Stomach smooth muscle (tissue), 2 donors: Measurements from ENCODE around the gene HPS4.
"Not testable (repeated sequence)": the region's sequence is repeated elsewhere in the genome, so short reads cannot be mapped to it uniquely, and the experiment has no call there.

Experiments used
- H3K27ac ChIP-seq: one replicate; pipeline ENCODE4 v1.7.0; 2013; ENCODE audit warnings: mild to moderate bottlenecking, low read length, inconsistent platforms
- H3K27me3 ChIP-seq, 2 donors: one replicate each; pipeline ENCODE4 v1.7.0; 2013; ENCODE audit warnings: low read length in 2 of 2; ENCODE audit not compliant: insufficient read depth in 2 of 2, control insufficient read depth in 1 of 2
- H3K36me3 ChIP-seq, 2 donors: one replicate each; pipeline ENCODE4 v1.7.0; 2013; ENCODE audit warnings: low read length in 2 of 2; ENCODE audit not compliant: control insufficient read depth in 2 of 2, insufficient read depth in 2 of 2
- H3K4me1 ChIP-seq: one replicate; pipeline ENCODE4 v1.7.0; 2013; ENCODE audit warnings: low read length; ENCODE audit not compliant: control insufficient read depth, insufficient read depth
- H3K4me3 ChIP-seq, 2 donors: one replicate each; pipeline ENCODE4 v1.7.0; 2013; ENCODE audit warnings: low read length in 2 of 2
- H3K9ac ChIP-seq, 2 donors: one replicate each; pipeline ENCODE4 v1.7.0; 2013; ENCODE audit warnings: low read length in 2 of 2, mild to moderate bottlenecking in 1 of 2
- H3K9me3 ChIP-seq, 2 donors: one replicate each; pipeline ENCODE4 v1.7.0; 2013; ENCODE audit warnings: low read length in 2 of 2; ENCODE audit not compliant: control insufficient read depth in 2 of 2
- donor health status: healthy.
- donor health status: Pancreatic carcinoma.

HPS4 gene

GRCh38 chr22:26410386-26410785 lies 73.2 kb downstream of the HPS4 start:
- Histone ChIP-seq H3K27me3 (peaks cover 0 to 8% of the 10 kb centered on the region in 2 donors), H3K36me3 (no peaks in the 10 kb centered on the region), H3K4me3 (no peak overlapping the region), H3K27ac (no peak overlapping the region), H3K9ac (no peak overlapping the region), H3K9me3 (no peaks in the 10 kb centered on the region), H3K4me1 (no peaks in the 10 kb centered on the region)

GRCh38 chr22:26409719-26410335 lies 73.8 kb downstream of the HPS4 start:
- H3K9me3 ChIP-seq = no peaks in the 10 kb centered on the region
- peaks cover 0 to 13% of the 10 kb centered on the region in 2 donors for H3K27me3 ChIP-seq
- H3K4me3 ChIP-seq = no peak overlapping the region
- no peaks in the 10 kb centered on the region for H3K36me3 ChIP-seq
- H3K4me1 ChIP-seq = no peaks in the 10 kb centered on the region
- no peak overlapping the region for H3K9ac ChIP-seq
- H3K27ac ChIP-seq = no peak overlapping the region

DNA sequence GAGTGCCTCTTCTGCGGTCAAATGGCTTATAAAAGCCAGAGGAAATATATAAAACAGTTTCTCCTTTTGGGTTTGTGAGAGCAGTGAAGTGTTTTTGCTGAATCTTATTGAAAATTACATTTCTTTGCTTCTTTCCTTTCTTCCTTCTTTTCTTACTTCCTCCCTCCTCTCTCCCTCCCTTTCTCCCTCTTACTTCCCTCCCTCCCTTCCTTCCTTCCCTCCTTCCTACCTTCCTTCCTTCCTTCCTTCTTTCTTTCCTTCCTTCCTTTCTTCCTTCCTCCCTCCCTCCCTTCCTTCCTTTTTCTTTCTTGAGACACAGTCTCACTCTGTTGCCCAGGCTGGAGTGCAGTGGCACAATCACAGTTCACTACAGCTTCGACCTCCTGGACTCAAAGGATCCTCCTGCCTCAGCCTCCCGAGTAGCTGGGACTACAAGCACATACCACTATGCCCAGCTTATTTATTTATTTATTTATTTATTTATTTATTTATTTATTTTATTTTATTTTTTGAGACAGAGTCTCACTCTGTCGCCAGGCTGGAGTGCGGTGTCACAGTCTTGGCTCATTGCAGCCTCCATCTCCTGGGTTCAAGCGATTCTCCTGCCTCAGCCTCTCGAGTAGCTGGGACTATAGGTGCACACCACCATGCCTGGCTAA lies 74.9 kb downstream of the HPS4 start:
- H3K27me3 ChIP-seq = peaks cover 0 to 17% of the 10 kb centered on the region in 2 donors
- not testable (repeated sequence) for H3K27ac ChIP-seq, H3K4me1 ChIP-seq, H3K4me3 ChIP-seq, H3K9me3 ChIP-seq, H3K36me3 ChIP-seq, H3K9ac ChIP-seq

DNA sequence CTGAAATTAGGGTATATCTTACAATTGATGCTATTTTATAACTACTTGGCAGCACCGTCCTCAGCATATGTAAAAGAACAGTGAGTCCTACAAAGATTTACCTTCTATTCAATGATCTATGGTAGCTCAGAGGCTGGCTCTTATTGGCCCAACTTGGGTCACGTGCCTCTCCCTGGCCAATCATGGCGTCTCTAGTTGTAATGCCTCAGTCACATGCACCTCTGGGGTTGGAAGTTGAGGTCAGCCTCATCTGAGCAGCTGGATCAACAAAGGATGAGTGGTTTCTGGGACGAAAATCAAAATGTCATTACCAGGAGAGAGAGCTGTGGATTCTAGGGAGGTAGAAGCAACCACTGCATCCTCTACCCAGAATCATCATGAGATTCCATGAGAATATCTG lies 77.5 kb downstream of the HPS4 start:
- H3K9me3 ChIP-seq = no peaks in the 10 kb centered on the region
- no peak overlapping the region for H3K27ac ChIP-seq
- H3K9ac ChIP-seq = no peak overlapping the region
- H3K36me3 ChIP-seq = no peaks in the 10 kb centered on the region
- H3K4me1 ChIP-seq = no peaks in the 10 kb centered on the region
- peaks cover 0 to 19% of the 10 kb centered on the region in 2 donors for H3K27me3 ChIP-seq
- no peak overlapping the region for H3K4me3 ChIP-seq

GRCh38 chr22:26404851-26405421 lies 78.6 kb downstream of the HPS4 start:
- Histone ChIP-seq H3K27me3 (peaks cover 0 to 18% of the 10 kb centered on the region in 2 donors), H3K4me1 (no peaks in the 10 kb centered on the region), H3K36me3 (no peaks in the 10 kb centered on the region), H3K9me3 (no peaks in the 10 kb centered on the region), H3K4me3 (no peak overlapping the region), H3K27ac (no peak overlapping the region), H3K9ac (no peak overlapping the region)

- no peaks in the 10 kb centered on the region for H3K4me1 ChIP-seq
- no peak overlapping the region for H3K9ac ChIP-seq
- H3K4me3 ChIP-seq = no peak overlapping the region
- H3K36me3 ChIP-seq = no peaks in the 10 kb centered on the region
- no peaks in the 10 kb centered on the region for H3K9me3 ChIP-seq
- peaks cover 0 to 18% of the 10 kb centered on the region in 2 donors for H3K27me3 ChIP-seq
- H3K27ac ChIP-seq = no peak overlapping the region
Measured at GRCh38 chr22:26401726-26402125, 81.9 kb downstream of the HPS4 start.
